ENCODE data around the gene APBA1.

Gene APBA1

GRCh38 chr9:69516353-69517322 is 155.5 kb downstream of the APBA1 start:
- DNase-seq = no peak

- DNase-seq = no peak
Observed at GRCh38 chr9:69515810-69516209, 156.4 kb downstream of the APBA1 start.

GRCh38 chr9:69513141-69513820 is 158.9 kb downstream of the APBA1 start:
- no peak for DNase-seq

GRCh38 chr9:69504058-69504457 is 168.1 kb downstream of the APBA1 start:
- DNase-seq = no peak

- no peak for DNase-seq
Observed at GRCh38 chr9:69502671-69503301, 169.4 kb downstream of the APBA1 start.

GRCh38 chr9:69500896-69501295 is 171.3 kb downstream of the APBA1 start:
- no peak for DNase-seq

GRCh38 chr9:69499959-69500358 is 172.2 kb downstream of the APBA1 start:
- no peak for DNase-seq

GRCh38 chr9:69499407-69499806 is 172.8 kb downstream of the APBA1 start:
- DNase-seq = no peak

- no peak for DNase-seq
Observed at GRCh38 chr9:69498470-69498869, 173.7 kb downstream of the APBA1 start.

GRCh38 chr9:69497816-69498215 is 174.4 kb downstream of the APBA1 start:
- no peak for DNase-seq

GRCh38 chr9:69496846-69497450 is 175.2 kb downstream of the APBA1 start:
- DNase-seq = no peak

GRCh38 chr9:69495296-69495695 is 176.9 kb downstream of the APBA1 start:
- DNase-seq = no peak

- DNase-seq = no peak
Observed at GRCh38 chr9:69494763-69495162, 177.4 kb downstream of the APBA1 start.

- DNase-seq = no peak
Observed at GRCh38 chr9:69494208-69494607, 178.0 kb downstream of the APBA1 start.

- DNase-seq = no peak
Observed at GRCh38 chr9:69486498-69486897, 185.7 kb downstream of the APBA1 start.

- DNase-seq = no peak
Observed at GRCh38 chr9:69485466-69485865, 186.7 kb downstream of the APBA1 start.

- DNase-seq = no peak
Observed at GRCh38 chr9:69483886-69484422, 188.2 kb downstream of the APBA1 start.

GRCh38 chr9:69476797-69477196 is 195.4 kb downstream of the APBA1 start:
- no peak for DNase-seq

- no peak for DNase-seq
Observed at GRCh38 chr9:69476016-69476415, 196.2 kb downstream of the APBA1 start.

GRCh38 chr9:69474821-69475220 is 197.3 kb downstream of the APBA1 start:
- DNase-seq = no peak

- DNase-seq = no peak
Observed at GRCh38 chr9:69472101-69472620, 200.0 kb downstream of the APBA1 start.

GRCh38 chr9:69471433-69471832 is 200.7 kb downstream of the APBA1 start:
- no peak for DNase-seq

Measured in right forelimb (tissue), 1 donor.